WTC11 (cell line): ENCODE measurements around the gene IFITM5.

Experiments used
- USF1 ChIP-seq: sonication (generic); formaldehyde crosslinking; IDR thresholded peaks from 2 replicates; pipeline ENCODE4 v1.8.0; 2022; ENCODE audit warnings: mild to moderate bottlenecking, missing genetic modification reagents
- ZMAT4 ChIP-seq: fragments of 250-450 bp; sonication (Bioruptor Pico); IDR thresholded peaks from 2 replicates; pipeline ENCODE4 v1.9.0; 2021; ENCODE audit warnings: mild to moderate bottlenecking

DNA sequence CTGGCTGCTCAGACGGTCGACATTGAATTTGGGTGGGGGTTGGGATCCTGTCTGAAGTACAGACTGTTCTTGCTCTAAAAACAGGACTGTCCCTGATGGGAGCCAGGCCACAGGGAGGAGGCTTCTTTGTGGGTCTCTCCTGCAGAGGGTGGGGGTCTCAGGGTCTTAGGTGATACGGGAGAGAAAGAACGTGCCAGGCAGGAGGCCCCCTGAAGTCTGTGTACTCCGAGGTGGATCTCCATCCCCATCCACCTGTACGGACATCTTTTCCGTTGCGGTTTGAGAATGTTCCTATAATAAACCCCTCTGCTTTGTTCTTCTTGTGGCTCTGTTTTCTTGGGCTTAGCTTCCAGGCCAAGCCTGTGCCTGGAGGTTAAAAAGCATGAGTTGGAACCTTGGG, 46.7 kb downstream of the IFITM5 start:
- TF ChIP-seq ZMAT4 (no peak), USF1 (no peak)
